Activated gamma-delta T cell treated with anti-CD3 and anti-CD28 coated beads, Interleukin-2, amount 50 U/mL, for 16 hours (primary cell): ENCODE measurements around the gene TTC27.
"Not testable (repeated sequence)": the region's sequence is repeated elsewhere in the genome, so short reads cannot be mapped to it uniquely, and the experiment has no call there.

ENCODE experiments used
- DNase-seq: peaks from one replicate; pipeline ENCODE4 v3.0.0-alpha.2; 2020; ENCODE audit warnings: low read depth

TTC27 gene

GRCh38 chr2:32719933-32720716, 92.3 kb downstream of the TTC27 start:
- DNase-seq: no peak

- DNase-seq: no peak
Measured at GRCh38 chr2:32720771-32721170, 92.9 kb downstream of the TTC27 start.

GRCh38 chr2:32721376-32721775, 93.5 kb downstream of the TTC27 start:
- DNase-seq: no peak

- no peak for DNase-seq
Measured at GRCh38 chr2:32723467-32724079, 95.7 kb downstream of the TTC27 start.

- DNase-seq: not testable (repeated sequence)
Measured at GRCh38 chr2:32726678-32727077, 98.8 kb downstream of the TTC27 start.

GRCh38 chr2:32727157-32727556, 99.3 kb downstream of the TTC27 start:
- DNase-seq: no peak

- not testable (repeated sequence) for DNase-seq
Measured at GRCh38 chr2:32730958-32731357, 103.1 kb downstream of the TTC27 start.

GRCh38 chr2:32732120-32732519, 104.3 kb downstream of the TTC27 start:
- no peak for DNase-seq

- DNase-seq: no peak
Measured at GRCh38 chr2:32732912-32733472, 105.1 kb downstream of the TTC27 start.

GRCh38 chr2:32735348-32735747, 107.5 kb downstream of the TTC27 start:
- DNase-seq: no peak

GRCh38 chr2:32738939-32739338, 111.1 kb downstream of the TTC27 start:
- no peak for DNase-seq

GRCh38 chr2:32739664-32740063, 111.8 kb downstream of the TTC27 start:
- no peak for DNase-seq

GRCh38 chr2:32741575-32741974, 113.7 kb downstream of the TTC27 start:
- DNase-seq: no peak

- DNase-seq: no peak
Measured at GRCh38 chr2:32742376-32742775, 114.5 kb downstream of the TTC27 start.

- DNase-seq: no peak
Measured at GRCh38 chr2:32743480-32744236, 115.8 kb downstream of the TTC27 start.

- no peak for DNase-seq
Measured at GRCh38 chr2:32745191-32745590, 117.3 kb downstream of the TTC27 start.

- DNase-seq: no peak
Measured at GRCh38 chr2:32745675-32746074, 117.8 kb downstream of the TTC27 start.

- DNase-seq: no peak
Measured at GRCh38 chr2:32746669-32747068, 118.8 kb downstream of the TTC27 start.

- DNase-seq: no peak
Measured at GRCh38 chr2:32748158-32748557, 120.3 kb downstream of the TTC27 start.

- DNase-seq: no peak
Measured at GRCh38 chr2:32750880-32751279, 123.0 kb downstream of the TTC27 start.

- DNase-seq: no peak
Measured at GRCh38 chr2:32752205-32752604, 124.4 kb downstream of the TTC27 start.

- DNase-seq: no peak
Measured at GRCh38 chr2:32752952-32753351, 125.1 kb downstream of the TTC27 start.

GRCh38 chr2:32754676-32755075, 126.8 kb downstream of the TTC27 start:
- DNase-seq: not testable (repeated sequence)
